Caco-2 (cell line): ENCODE results near the gene ADAMTS9. TPM values are rescaled to one million over a fixed set of nuclear protein-coding genes. Genes with fewer than 3 reads are reported as not detected.

Experiments used
- BruUV-seq: library from RNA; stranded (reverse); fragments of 400-500 nt; replicated peaks from 2 replicates; lab custom pipeline; 2021; lab: Mats Ljungman, UMichigan
- CTCF ChIA-PET: fragments of 300-600 bp; sonication (Branson Sonifier 250); formaldehyde crosslinking; loops from one replicate; lab custom pipeline; 2022; ENCODE audit warnings: antibody characterized with exemption; lab: Charles Lee
- POLR2A ChIA-PET: fragments of 300-600 bp; sonication (Branson Sonifier 250); formaldehyde crosslinking; loops from one replicate; lab custom pipeline; 2022; ENCODE audit warnings: antibody characterized with exemption; lab: Charles Lee
- DNase-seq, 2 experiments: peaks; one replicate each; pipeline versions ENCODE4 v3.0.0 to v3.0.0-alpha.2; 2020 to 2022
- H3K27me3 ChIP-seq: replicated peaks from 2 replicates; pipeline ENCODE4 v1.6.0; 2011; ENCODE audit warnings: low read length; ENCODE audit not compliant: control insufficient read depth, insufficient read depth
- H3K36me3 ChIP-seq: 2 replicates; pipeline ENCODE4 v1.5.1; 2011; ENCODE audit warnings: low read length; ENCODE audit not compliant: control insufficient read depth, insufficient read depth
- H3K4me1 ChIP-seq: fragments of 250-450 bp; sonication (Bioruptor Pico); 2 replicates; pipeline ENCODE4 v1.5.1; 2020; ENCODE audit warnings: mild to moderate bottlenecking
- H3K4me3 ChIP-seq: 2 replicates; pipeline ENCODE4 v1.5.1; 2011; ENCODE audit warnings: low read depth, mild to moderate bottlenecking, control low read depth, low read length
- H3K9me3 ChIP-seq: fragments of 250-450 bp; sonication (Bioruptor Pico); 2 replicates; pipeline ENCODE4 v1.5.1; 2020; ENCODE audit warnings: mild to moderate bottlenecking, moderate library complexity
- H3K27ac Mint-ChIP-seq: one replicate; pipeline ENCODE4 v1.8.0; 2022; ENCODE audit warnings: mixed read lengths; ENCODE audit not compliant: unreplicated experiment
- H3K27me3 Mint-ChIP-seq: one replicate; pipeline ENCODE4 v1.8.0; 2022; ENCODE audit warnings: mixed read lengths; ENCODE audit not compliant: insufficient read depth, unreplicated experiment
- H3K36me3 Mint-ChIP-seq: one replicate; pipeline ENCODE4 v1.8.0; 2022; ENCODE audit warnings: mild to moderate bottlenecking, mixed read lengths; ENCODE audit not compliant: insufficient read depth, unreplicated experiment
- H3K4me1 Mint-ChIP-seq: one replicate; pipeline ENCODE4 v1.8.0; 2022; ENCODE audit warnings: low read depth, mixed read lengths; ENCODE audit not compliant: unreplicated experiment
- H3K4me3 Mint-ChIP-seq: one replicate; pipeline ENCODE4 v1.8.0; 2022; ENCODE audit warnings: mild to moderate bottlenecking, moderate library complexity, mixed read lengths; ENCODE audit not compliant: unreplicated experiment
- H3K9me3 Mint-ChIP-seq: one replicate; pipeline ENCODE4 v1.8.0; 2022; ENCODE audit warnings: mixed read lengths; ENCODE audit not compliant: unreplicated experiment
- CTCF ChIP-seq, 2 experiments: fragments of 200-600 bp in 1 of 2; IDR thresholded peaks; 1 replicate in 1 of 2; 2 replicates in 1 of 2; pipeline versions ENCODE4 v1.5.1 to v1.8.0; 2011 to 2022; ENCODE audit warnings: antibody characterized with exemption in 1 of 2, control low read depth in 1 of 2, inconsistent platforms in 1 of 2, low read depth in 1 of 2, low read length in 1 of 2, mild to moderate bottlenecking in 1 of 2, moderate library complexity in 1 of 2; ENCODE audit not compliant: insufficient read depth in 1 of 2, severe bottlenecking in 1 of 2, unreplicated experiment in 1 of 2
- intact Hi-C: fragments of 100-400 bp; cut with micrococcal nuclease; formaldehyde crosslinking; loops from one replicate; pipeline ENCODE4 v1.10.0; 2022; ENCODE audit not compliant: unreplicated experiment
- total RNA-seq: library from RNA; stranded (reverse); gene quantifications from 2 replicates; pipeline ENCODE4 v1.2.3, GENCODE V29; 2022

ADAMTS9 gene
- total RNA-seq, 1 experiment from 2014 or later: 4.0 TPM

- Histone ChIP-seq H3K4me1 (no peaks in the 10 kb centered on the region), H3K27me3 (no peaks in the 10 kb centered on the region; the same call in 1 of the 2 replicates), H3K4me3 (no peak overlapping the region), H3K9me3 (no peaks in the 10 kb centered on the region), H3K36me3 (no peaks in the 10 kb centered on the region)
- H3K9me3 Mint-ChIP-seq: no peaks in the 10 kb centered on the region
- H3K36me3 Mint-ChIP-seq: peaks cover 6% of the 10 kb centered on the region
- TF ChIP-seq CTCF (IDR thresholded peaks at IDR 0.05; ENCODE audit: insufficient read depth in 1 of 2, low read depth in 1 of 2, low read length in 1 of 2, severe bottlenecking in 1 of 2, unreplicated experiment in 1 of 2): no peak
- no peak for DNase-seq
- CTCF ChIA-PET: no interaction called here
- H3K27me3 Mint-ChIP-seq: no peaks in the 10 kb centered on the region
- H3K4me1 Mint-ChIP-seq: no peaks in the 10 kb centered on the region
- POLR2A ChIA-PET: no interaction called here
- intact Hi-C loops: no loop called here
- no peak overlapping the region for H3K4me3 Mint-ChIP-seq
- BruUV-seq: no TSS peak
- no peak overlapping the region for H3K27ac Mint-ChIP-seq
Observed at GRCh38 chr3:64620020-64620419, 67.8 kb downstream of the ADAMTS9 start.

- Histone ChIP-seq H3K9me3 (no peaks in the 10 kb centered on the region), H3K27me3 (no peaks in the 10 kb centered on the region; the same call in 1 of the 2 replicates), H3K4me3 (no peak overlapping the region), H3K4me1 (peaks cover 2% of the 10 kb centered on the region; the same call in 1 of the 2 replicates), H3K36me3 (no peaks in the 10 kb centered on the region)
- Mint-ChIP-seq H3K36me3 (peaks cover 6% of the 10 kb centered on the region), H3K9me3 (no peaks in the 10 kb centered on the region), H3K27ac (no peak overlapping the region), H3K4me1 (no peaks in the 10 kb centered on the region), H3K27me3 (no peaks in the 10 kb centered on the region), H3K4me3 (no peak overlapping the region)
- POLR2A ChIA-PET: no interaction called here
- TF ChIP-seq CTCF (IDR thresholded peaks at IDR 0.05; ENCODE audit: insufficient read depth in 1 of 2, low read depth in 1 of 2, low read length in 1 of 2, severe bottlenecking in 1 of 2, unreplicated experiment in 1 of 2): no peak
- no peak for DNase-seq
- intact Hi-C loops: no loop called here
- BruUV-seq: no TSS peak
- CTCF ChIA-PET: no interaction called here
Observed at GRCh38 chr3:64619216-64619615, 68.6 kb downstream of the ADAMTS9 start.

GRCh38 chr3:64617610-64618009 lies 70.2 kb downstream of the ADAMTS9 start:
- Mint-ChIP-seq H3K4me1 (peaks cover 12% of the 10 kb centered on the region), H3K27ac (no peak overlapping the region), H3K27me3 (no peaks in the 10 kb centered on the region), H3K9me3 (no peaks in the 10 kb centered on the region), H3K4me3 (no peak overlapping the region), H3K36me3 (peaks cover 6% of the 10 kb centered on the region)
- Histone ChIP-seq H3K4me1 (peaks cover 16% of the 10 kb centered on the region), H3K27me3 (no peaks in the 10 kb centered on the region; the same call in 1 of the 2 replicates), H3K36me3 (no peaks in the 10 kb centered on the region), H3K4me3 (no peak overlapping the region), H3K9me3 (no peaks in the 10 kb centered on the region)
- DNase-seq: no peak
- intact Hi-C loops: no loop called here
- no TSS peak for BruUV-seq
- ChIA-PET CTCF (no interaction called here), POLR2A (no interaction called here)
- no peak for TF ChIP-seq CTCF (IDR thresholded peaks at IDR 0.05; ENCODE audit: insufficient read depth in 1 of 2, low read depth in 1 of 2, low read length in 1 of 2, severe bottlenecking in 1 of 2, unreplicated experiment in 1 of 2)
